ENCODE results near the gene C1orf87.

The C1orf87 gene

GRCh38 chr1:59947047-59947938 is 126.3 kb downstream of the C1orf87 start:
- no peak for DNase-seq (ENCODE audit: low read depth)

DNA sequence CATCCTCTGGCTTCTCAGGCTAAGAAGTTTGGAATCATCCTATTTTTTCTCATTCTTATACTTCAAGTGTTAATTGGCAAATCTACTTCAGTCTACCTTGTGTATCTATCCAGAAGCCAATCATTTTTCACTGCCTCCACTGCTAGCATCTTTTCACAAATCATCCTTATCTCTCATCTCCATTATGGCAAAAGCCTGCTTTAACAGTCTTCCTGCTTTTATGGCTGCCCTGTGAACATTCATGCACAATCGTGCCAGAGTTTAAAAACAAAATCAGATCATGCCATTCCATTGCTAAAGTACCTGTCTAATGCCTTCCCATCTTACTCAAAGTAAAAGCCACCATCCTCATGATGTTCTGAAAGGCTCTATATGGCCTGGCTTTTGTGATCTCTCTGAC is 127.8 kb downstream of the C1orf87 start:
- DNase-seq (ENCODE audit: low read depth), result no peak

Measured in stimulated activated CD8-positive, alpha-beta memory T cell treated with anti-CD3 and anti-CD28 coated beads, Interleukin-15, amount 100 ng/mL, for 24 hours (primary cell).